ENCODE data around the gene HINT2.

HINT2 gene

GRCh38 chr9:35856206-35856605 lies 41.4 kb upstream of the HINT2 start:
- Histone ChIP-seq H3K9me3 (ENCODE audit: insufficient read depth, low read length) (no peaks in the 10 kb centered on the region), H3K36me3 (replicated peaks; ENCODE audit: low read depth, low read length) (no peaks in the 10 kb centered on the region), H3K4me1 (ENCODE audit: low read length) (no peaks in the 10 kb centered on the region), H3K4me2 (ENCODE audit: low read length) (no peak overlapping the region), H3K27me3 (ENCODE audit: low read depth, low read length) (no peaks in the 10 kb centered on the region), H3K79me2 (ENCODE audit: low read length) (no peaks in the 10 kb centered on the region), H3K9ac (ENCODE audit: low read length) (no peak overlapping the region), H3K4me3 (ENCODE audit: low read length) (no peak overlapping the region), H3K27ac (ENCODE audit: low read length) (no peak overlapping the region), H2AFZ (ENCODE audit: low read depth, low read length) (no peak overlapping the region), H4K20me1 (ENCODE audit: insufficient read depth, low read length) (no peaks in the 10 kb centered on the region)
- TF ChIP-seq EZH2phosphoT487 (IDR thresholded peaks at IDR 0.05; ENCODE audit: low read depth) (no peak), CTCF (IDR thresholded peaks at IDR 0.05; ENCODE audit: low read depth, low read length) (no peak)

- no peaks in the 10 kb centered on the region for H3K9me3 ChIP-seq (ENCODE audit: insufficient read depth, low read length)
- H3K79me2 ChIP-seq (ENCODE audit: low read length) = no peaks in the 10 kb centered on the region
- no peak overlapping the region for H2AFZ ChIP-seq (ENCODE audit: low read depth, low read length)
- no peaks in the 10 kb centered on the region for H3K27me3 ChIP-seq (ENCODE audit: low read depth, low read length)
- H3K9ac ChIP-seq (ENCODE audit: low read length) = no peak overlapping the region
- no peaks in the 10 kb centered on the region for H3K4me1 ChIP-seq (ENCODE audit: low read length)
- no peak overlapping the region for H3K4me2 ChIP-seq (ENCODE audit: low read length)
- H3K27ac ChIP-seq (ENCODE audit: low read length) = no peak overlapping the region
- no peaks in the 10 kb centered on the region for H4K20me1 ChIP-seq (ENCODE audit: insufficient read depth, low read length)
- H3K4me3 ChIP-seq (ENCODE audit: low read length) = no peak overlapping the region
- TF ChIP-seq CTCF (IDR thresholded peaks at IDR 0.05; ENCODE audit: low read depth, low read length) (no peak), EZH2phosphoT487 (IDR thresholded peaks at IDR 0.05; ENCODE audit: low read depth) (no peak)
- H3K36me3 ChIP-seq (replicated peaks; ENCODE audit: low read depth, low read length) = no peaks in the 10 kb centered on the region
Measured at GRCh38 chr9:35854091-35854762, 39.4 kb upstream of the HINT2 start.

- H3K9ac ChIP-seq (ENCODE audit: low read length) = no peak overlapping the region
- H4K20me1 ChIP-seq (ENCODE audit: insufficient read depth, low read length) = no peaks in the 10 kb centered on the region
- no peaks in the 10 kb centered on the region for H3K9me3 ChIP-seq (ENCODE audit: insufficient read depth, low read length)
- no peak overlapping the region for H3K4me2 ChIP-seq (ENCODE audit: low read length)
- no peaks in the 10 kb centered on the region for H3K27me3 ChIP-seq (ENCODE audit: low read depth, low read length)
- H3K4me1 ChIP-seq (ENCODE audit: low read length) = peaks cover 4% of the 10 kb centered on the region
- no peak overlapping the region for H3K4me3 ChIP-seq (ENCODE audit: low read length)
- no peak overlapping the region for H3K27ac ChIP-seq (ENCODE audit: low read length)
- H2AFZ ChIP-seq (ENCODE audit: low read depth, low read length) = no peak overlapping the region
- H3K36me3 ChIP-seq (replicated peaks; ENCODE audit: low read depth, low read length) = no peaks in the 10 kb centered on the region
- TF ChIP-seq EZH2phosphoT487 (IDR thresholded peaks at IDR 0.05; ENCODE audit: low read depth) = no peak
- no peak for TF ChIP-seq CTCF (IDR thresholded peaks at IDR 0.05; ENCODE audit: low read depth, low read length)
- no peaks in the 10 kb centered on the region for H3K79me2 ChIP-seq (ENCODE audit: low read length)
Measured at GRCh38 chr9:35852876-35853865, 38.3 kb upstream of the HINT2 start.

GRCh38 chr9:35852267-35852815 lies 37.5 kb upstream of the HINT2 start:
- Histone ChIP-seq H3K9me3 (ENCODE audit: insufficient read depth, low read length) (no peaks in the 10 kb centered on the region), H3K27ac (ENCODE audit: low read length) (no peak overlapping the region), H3K4me2 (ENCODE audit: low read length) (no peak overlapping the region), H2AFZ (ENCODE audit: low read depth, low read length) (no peak overlapping the region), H3K27me3 (ENCODE audit: low read depth, low read length) (no peaks in the 10 kb centered on the region), H3K4me1 (ENCODE audit: low read length) (peaks cover 12% of the 10 kb centered on the region), H3K4me3 (ENCODE audit: low read length) (no peak overlapping the region), H4K20me1 (ENCODE audit: insufficient read depth, low read length) (no peaks in the 10 kb centered on the region), H3K79me2 (ENCODE audit: low read length) (no peaks in the 10 kb centered on the region), H3K9ac (ENCODE audit: low read length) (no peak overlapping the region), H3K36me3 (replicated peaks; ENCODE audit: low read depth, low read length) (peaks cover 1% of the 10 kb centered on the region)
- TF ChIP-seq EZH2phosphoT487 (IDR thresholded peaks at IDR 0.05; ENCODE audit: low read depth) (no peak), CTCF (IDR thresholded peaks at IDR 0.05; ENCODE audit: low read depth, low read length) (no peak)

All from OCI-LY3 (cell line).